GM12875 (cell line): ENCODE results near the gene CAMK1D.

Experiments used
- H3K4me3 ChIP-seq: one replicate; pipeline ENCODE4 v1.5.1; 2011; ENCODE audit warnings: low read depth, low read length, control low read depth
- TF ChIP-seq, protein P1 (sequence below): IDR thresholded peaks from 2 replicates; pipeline ENCODE4 v1.5.1; 2011; ENCODE audit warnings: low read depth, mild to moderate bottlenecking, control low read depth, inconsistent platforms, low read length, moderate library complexity, borderline replicate concordance; ENCODE audit not compliant: insufficient read depth

Gene CAMK1D

DNA sequence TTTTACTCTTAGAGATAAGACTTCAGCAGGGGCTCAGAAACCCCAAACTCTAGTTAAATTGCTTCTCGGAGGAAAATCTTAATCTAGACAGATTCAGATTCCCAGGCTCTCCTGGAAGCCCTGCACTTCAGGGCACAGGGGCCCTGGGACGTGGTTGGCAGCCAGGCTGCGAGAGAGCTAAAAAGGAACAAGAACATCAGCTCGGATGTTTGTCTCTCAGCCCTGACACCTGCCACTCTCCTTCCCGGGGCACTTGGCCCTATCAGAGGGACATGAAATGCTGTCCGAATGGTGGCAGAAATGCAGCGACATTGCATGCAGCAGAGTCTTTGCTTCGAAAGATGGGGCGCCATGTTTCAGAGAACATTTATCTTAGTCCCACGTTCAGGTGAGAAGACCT lies 485.4 kb downstream of the CAMK1D start:
- H3K4me3 ChIP-seq: no peak overlapping the region
- TF ChIP-seq, protein P1, sequence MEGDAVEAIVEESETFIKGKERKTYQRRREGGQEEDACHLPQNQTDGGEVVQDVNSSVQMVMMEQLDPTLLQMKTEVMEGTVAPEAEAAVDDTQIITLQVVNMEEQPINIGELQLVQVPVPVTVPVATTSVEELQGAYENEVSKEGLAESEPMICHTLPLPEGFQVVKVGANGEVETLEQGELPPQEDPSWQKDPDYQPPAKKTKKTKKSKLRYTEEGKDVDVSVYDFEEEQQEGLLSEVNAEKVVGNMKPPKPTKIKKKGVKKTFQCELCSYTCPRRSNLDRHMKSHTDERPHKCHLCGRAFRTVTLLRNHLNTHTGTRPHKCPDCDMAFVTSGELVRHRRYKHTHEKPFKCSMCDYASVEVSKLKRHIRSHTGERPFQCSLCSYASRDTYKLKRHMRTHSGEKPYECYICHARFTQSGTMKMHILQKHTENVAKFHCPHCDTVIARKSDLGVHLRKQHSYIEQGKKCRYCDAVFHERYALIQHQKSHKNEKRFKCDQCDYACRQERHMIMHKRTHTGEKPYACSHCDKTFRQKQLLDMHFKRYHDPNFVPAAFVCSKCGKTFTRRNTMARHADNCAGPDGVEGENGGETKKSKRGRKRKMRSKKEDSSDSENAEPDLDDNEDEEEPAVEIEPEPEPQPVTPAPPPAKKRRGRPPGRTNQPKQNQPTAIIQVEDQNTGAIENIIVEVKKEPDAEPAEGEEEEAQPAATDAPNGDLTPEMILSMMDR: no peak

DNA sequence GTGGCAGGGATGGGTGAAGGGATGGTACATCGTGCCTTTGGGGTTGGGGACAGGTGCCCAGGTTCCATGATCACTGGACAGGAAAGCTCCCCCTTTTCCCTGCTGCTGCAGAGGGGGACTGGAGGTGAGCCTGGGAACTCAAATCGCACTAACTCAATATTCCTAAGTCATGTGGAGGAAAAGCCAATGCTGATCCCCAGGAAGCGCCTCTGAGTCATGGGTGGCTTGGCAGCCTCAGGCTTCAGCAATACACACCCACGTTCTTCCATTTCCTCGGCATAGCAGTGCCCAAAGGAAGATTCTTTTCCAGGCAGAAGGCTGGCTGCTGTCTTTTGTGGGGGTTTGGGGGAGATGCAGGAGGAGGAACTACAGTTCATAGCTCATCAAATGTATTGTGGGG lies 486.4 kb downstream of the CAMK1D start:
- TF ChIP-seq, protein P1: no peak
- no peak overlapping the region for H3K4me3 ChIP-seq

DNA sequence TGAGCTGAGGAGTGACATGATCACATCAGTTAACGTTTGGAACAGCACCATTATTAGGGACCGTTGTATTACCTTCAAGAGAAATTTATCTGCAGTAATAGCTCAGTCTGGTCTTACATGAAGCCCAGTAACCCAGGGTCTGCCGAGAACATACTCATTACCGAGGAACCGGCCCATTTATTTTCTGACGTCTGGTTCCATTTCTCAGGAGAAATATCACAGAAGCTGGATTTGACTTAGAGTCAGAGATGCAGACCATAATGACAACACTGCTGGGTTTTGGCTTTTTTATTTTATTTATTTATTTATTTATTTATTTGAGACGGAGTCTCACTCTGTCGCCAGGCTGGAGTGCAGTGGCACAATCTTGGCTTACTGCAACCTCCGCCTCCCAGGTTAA lies 489.0 kb downstream of the CAMK1D start:
- H3K4me3 ChIP-seq: no peak overlapping the region
- TF ChIP-seq, protein P1: no peak

DNA sequence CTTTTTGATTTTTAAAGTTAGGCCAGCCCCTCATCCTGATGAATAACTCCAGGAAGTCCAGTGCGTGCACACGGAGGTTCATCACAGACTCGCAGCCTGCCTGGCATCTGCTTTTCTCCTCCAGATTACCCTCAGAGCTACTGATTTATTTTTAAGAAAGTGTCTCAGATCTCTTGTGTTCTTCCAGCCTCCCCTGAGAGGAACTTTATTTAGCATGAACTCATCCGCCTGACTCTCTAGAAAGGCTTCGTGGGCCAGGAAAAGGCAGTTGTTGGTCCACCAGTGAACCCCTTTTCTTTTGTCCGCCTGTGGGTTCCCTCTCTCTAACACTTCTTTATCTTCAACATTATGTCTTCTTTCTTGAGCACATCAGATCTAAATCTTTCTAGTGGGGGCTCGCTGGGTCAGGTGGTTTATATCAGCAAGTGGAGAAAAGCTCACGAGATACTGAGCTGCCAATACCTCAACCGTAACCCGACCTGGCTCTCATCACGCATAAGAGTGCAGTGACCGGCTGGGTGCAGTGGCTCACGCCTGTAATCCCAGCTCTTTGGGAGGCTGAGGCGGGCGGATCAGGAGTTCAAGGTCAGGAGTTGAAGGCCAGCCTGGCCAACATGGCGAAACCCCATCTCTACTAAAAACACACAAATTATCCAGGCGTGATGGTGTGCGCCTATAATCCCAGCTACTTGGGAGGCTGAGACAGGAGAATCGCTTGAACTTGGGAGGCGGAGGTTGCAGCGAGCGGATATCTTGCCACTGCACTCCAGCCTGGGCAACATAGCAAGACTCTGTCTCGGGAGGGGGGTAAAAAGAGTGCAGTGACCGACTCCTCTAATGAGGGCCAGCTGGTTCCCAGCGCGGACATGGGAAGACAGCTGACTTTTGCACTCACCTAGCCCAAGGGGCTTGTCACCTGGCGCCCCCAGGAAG lies 489.9 kb downstream of the CAMK1D start:
- no peak overlapping the region for H3K4me3 ChIP-seq
- TF ChIP-seq, protein P1: no peak

DNA sequence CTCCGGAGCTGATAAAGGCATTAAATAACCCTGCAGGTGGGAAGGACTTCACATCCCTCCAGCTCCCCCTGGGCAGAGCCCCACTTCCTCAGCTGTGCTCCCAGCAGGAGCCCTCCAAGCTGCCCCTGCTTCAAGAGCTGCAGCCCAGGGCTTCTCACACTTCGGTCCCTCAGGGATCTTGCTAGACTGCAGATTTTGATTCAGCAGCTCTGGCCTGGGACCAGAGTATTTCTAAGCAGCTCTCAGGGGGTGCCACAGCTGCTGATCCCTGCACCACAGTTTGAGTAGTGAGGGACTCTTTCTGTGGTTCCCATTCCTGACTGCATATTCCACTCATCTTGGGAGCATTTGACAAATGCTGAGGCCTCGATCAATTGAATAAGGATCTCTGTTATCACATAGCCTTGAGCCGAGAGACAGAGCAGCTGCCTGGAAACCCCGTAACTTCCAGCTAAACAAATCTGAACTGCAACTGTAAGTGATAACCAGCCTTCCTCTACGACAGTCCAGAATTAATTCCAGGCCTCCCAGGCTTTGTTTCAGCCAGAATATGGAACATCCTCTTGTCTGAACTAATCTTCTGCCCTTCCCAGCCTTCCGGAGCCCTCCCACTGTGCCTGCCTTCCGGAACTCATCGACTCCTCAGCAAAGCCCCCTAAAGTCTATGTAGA lies 490.7 kb downstream of the CAMK1D start:
- H3K4me3 ChIP-seq: no peak overlapping the region
- TF ChIP-seq, protein P1: no peak

DNA sequence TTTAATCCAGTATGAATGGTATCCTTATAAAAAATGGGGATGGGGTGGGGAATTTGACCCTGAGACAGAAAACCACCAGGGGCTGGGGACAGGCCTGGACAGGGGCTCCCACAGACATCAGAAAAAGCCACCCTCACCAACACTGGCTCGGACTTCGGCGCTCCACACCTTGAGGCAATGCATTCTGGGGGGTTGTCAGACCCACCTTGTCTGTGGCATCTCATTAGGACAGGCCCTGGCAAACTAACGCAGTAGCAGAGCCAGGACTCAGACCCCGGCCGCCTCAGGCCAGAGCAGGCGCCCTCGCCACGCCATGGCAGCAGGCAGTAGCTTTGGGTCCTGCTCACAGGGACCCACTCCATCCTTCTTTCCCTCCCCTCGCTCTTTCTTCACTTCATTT lies 492.1 kb downstream of the CAMK1D start:
- H3K4me3 ChIP-seq: no peak overlapping the region
- TF ChIP-seq, protein P1: no peak
